Measurements from ENCODE around the gene ALX4.
A peak's percentile ranks its signal among the peaks of the same experiment; 100 is the strongest.

ALX4 gene

DNA sequence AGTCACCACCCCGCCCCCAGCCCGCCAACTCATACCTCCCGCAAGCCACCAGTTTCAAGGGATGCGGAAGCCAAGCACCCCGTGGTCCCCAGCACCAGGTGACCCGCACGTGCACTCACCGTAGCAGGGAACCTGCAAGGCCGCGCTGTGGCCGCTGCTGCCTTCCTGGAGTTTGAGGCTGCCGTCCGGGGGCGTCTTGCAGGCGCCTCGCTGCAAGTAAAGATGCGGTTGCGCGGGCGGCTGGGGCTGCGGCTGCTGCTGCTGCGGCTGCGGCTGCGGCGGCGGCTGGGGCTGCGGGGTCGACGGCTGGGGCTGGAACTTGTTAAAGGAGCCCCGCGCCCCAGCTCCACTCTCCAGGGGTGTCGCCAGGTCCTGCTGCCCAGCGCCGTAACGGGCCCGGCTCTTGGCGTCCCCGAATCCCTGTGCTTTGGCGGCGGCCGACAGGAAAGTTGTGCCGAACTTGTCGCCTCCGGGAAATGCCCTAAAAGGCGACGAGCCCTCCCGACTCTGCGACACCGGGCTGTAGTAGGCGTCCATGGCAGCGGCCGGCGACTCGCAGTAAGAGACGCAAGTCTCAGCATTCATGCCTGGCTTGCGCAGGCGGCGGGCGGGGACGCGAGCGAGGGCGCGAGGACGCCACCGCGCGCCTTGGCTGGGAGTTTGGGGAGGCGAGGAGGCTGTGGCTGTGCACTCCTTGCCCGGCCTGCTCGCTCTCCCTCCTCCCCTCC is at the start of gene ALX4:
TSS of gene ALX4 (minus strand) at position 662 of the 728 bp plus-strand sequence. CDS start at position 585, 77 bp downstream.
- peak; percentile 74 for DNase-seq (ENCODE audit: low read depth, low spot score)
- Histone ChIP-seq H3K36me3 (ENCODE audit: insufficient read depth, insufficient read length, low read length) (no peaks in the 10 kb centered on the region), H3K9me3 (ENCODE audit: insufficient read depth, low read length) (no peaks in the 10 kb centered on the region), H3K4me3 (ENCODE audit: insufficient read length, low read depth) (peak within 1 kb of the TSS; percentile 47), H3K4me1 (ENCODE audit: insufficient read depth, insufficient read length) (peaks cover 11% of the 10 kb centered on the region), H3K27me3 (ENCODE audit: insufficient read depth, insufficient read length) (peaks cover 99% of the 10 kb centered on the region), H3K9ac (ENCODE audit: insufficient read length, low read depth) (peak within 1 kb of the TSS; percentile 59)
- peak; percentile 87 for TF ChIP-seq SUZ12 (IDR thresholded peaks at IDR 0.05; ENCODE audit: extremely low read depth, insufficient read depth, insufficient read length)
- no peak for TF ChIP-seq ZNF274 (IDR thresholded peaks at IDR 0.05; ENCODE audit: low read depth, low read length)

DNA sequence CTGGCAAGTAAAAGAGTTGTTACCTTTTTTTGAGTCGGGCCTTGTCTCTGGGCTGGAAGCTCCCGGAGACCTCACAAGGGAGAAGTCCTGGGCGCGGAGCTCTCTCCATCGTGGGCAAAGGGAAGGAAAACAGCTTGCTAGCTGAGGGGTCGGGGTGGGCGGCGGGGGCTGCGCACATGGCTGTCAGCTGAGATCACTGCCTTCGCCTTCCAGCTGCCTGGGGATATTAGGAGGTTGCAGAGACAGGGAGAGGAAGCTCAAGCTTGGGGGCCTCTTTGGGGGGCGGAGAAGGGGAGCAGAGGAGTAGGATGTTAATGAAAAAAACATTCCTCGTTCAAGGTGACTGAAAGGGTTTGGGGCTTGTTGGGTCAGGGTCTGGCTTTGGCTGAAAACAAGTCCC is 49.2 kb upstream of the ALX4 start:
- Histone ChIP-seq H3K9ac (ENCODE audit: insufficient read length, low read depth) (no peak overlapping the region), H3K9me3 (ENCODE audit: insufficient read depth, low read length) (peaks cover 9% of the 10 kb centered on the region; the same call in 1 of the 2 replicates), H3K4me1 (ENCODE audit: insufficient read depth, insufficient read length) (peaks cover 5% of the 10 kb centered on the region), H3K27me3 (ENCODE audit: insufficient read depth, insufficient read length) (peaks cover 8% of the 10 kb centered on the region), H3K4me3 (ENCODE audit: insufficient read length, low read depth) (no peak overlapping the region), H3K36me3 (ENCODE audit: insufficient read depth, insufficient read length, low read length) (no peaks in the 10 kb centered on the region)
- DNase-seq (ENCODE audit: low read depth, low spot score) = no peak
- TF ChIP-seq ZNF274 (IDR thresholded peaks at IDR 0.05; ENCODE audit: low read depth, low read length) = no peak
- TF ChIP-seq SUZ12 (IDR thresholded peaks at IDR 0.05; ENCODE audit: extremely low read depth, insufficient read depth, insufficient read length) = no peak
- TF ChIP-seq YY1 (IDR thresholded peaks at IDR 0.05; ENCODE audit: insufficient read depth, insufficient read length) = no peak

- H3K4me1 ChIP-seq (ENCODE audit: insufficient read depth, insufficient read length) = peaks cover 5% of the 10 kb centered on the region
- no peak for TF ChIP-seq YY1 (IDR thresholded peaks at IDR 0.05; ENCODE audit: insufficient read depth, insufficient read length)
- no peak for TF ChIP-seq ZNF274 (IDR thresholded peaks at IDR 0.05; ENCODE audit: low read depth, low read length)
- no peak for TF ChIP-seq SUZ12 (IDR thresholded peaks at IDR 0.05; ENCODE audit: extremely low read depth, insufficient read depth, insufficient read length)
These were observed 48.8 kb upstream of the ALX4 start for GRCh38 chr11:44358713-44359112.

DNA sequence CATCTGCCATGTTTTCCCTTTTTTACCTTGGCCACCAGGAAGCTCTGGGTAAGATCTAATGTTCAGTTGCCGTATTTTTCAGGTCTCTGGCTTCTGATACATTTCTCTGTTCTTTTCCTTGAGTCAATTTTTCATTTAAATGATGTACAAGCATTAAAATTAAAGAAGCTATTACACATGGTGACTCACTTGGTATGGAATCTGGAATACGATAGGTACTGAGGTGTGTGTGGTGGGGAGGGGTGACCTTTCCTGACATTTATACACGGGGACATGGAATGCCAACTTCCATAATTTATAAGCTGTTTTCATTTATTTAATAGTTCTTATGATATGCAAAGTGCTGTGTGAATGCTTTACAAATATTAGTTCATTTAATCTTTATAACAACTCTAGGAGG is 47.8 kb upstream of the ALX4 start:
- Histone ChIP-seq H3K9me3 (ENCODE audit: insufficient read depth, low read length) (no peaks in the 10 kb centered on the region), H3K4me3 (ENCODE audit: insufficient read length, low read depth) (no peak overlapping the region), H3K36me3 (ENCODE audit: insufficient read depth, insufficient read length, low read length) (no peaks in the 10 kb centered on the region), H3K27me3 (ENCODE audit: insufficient read depth, insufficient read length) (peaks cover 8% of the 10 kb centered on the region), H3K4me1 (ENCODE audit: insufficient read depth, insufficient read length) (peaks cover 5% of the 10 kb centered on the region), H3K9ac (ENCODE audit: insufficient read length, low read depth) (no peak overlapping the region)
- DNase-seq (ENCODE audit: low read depth, low spot score) = no peak
- TF ChIP-seq SUZ12 (IDR thresholded peaks at IDR 0.05; ENCODE audit: extremely low read depth, insufficient read depth, insufficient read length) = no peak
- no peak for TF ChIP-seq YY1 (IDR thresholded peaks at IDR 0.05; ENCODE audit: insufficient read depth, insufficient read length)

More at GRCh38 chr11:44358713-44359112, 48.8 kb upstream of the ALX4 start:
- Histone ChIP-seq H3K9ac (ENCODE audit: insufficient read length, low read depth) (no peak overlapping the region), H3K27me3 (ENCODE audit: insufficient read depth, insufficient read length) (peaks cover 8% of the 10 kb centered on the region), H3K36me3 (ENCODE audit: insufficient read depth, insufficient read length, low read length) (no peaks in the 10 kb centered on the region), H3K4me3 (ENCODE audit: insufficient read length, low read depth) (no peak overlapping the region), H3K9me3 (ENCODE audit: insufficient read depth, low read length) (peaks cover 4% of the 10 kb centered on the region; the same call in 1 of the 2 replicates)
- DNase-seq (ENCODE audit: low read depth, low spot score) = no peak

- no peaks in the 10 kb centered on the region for H3K36me3 ChIP-seq (ENCODE audit: insufficient read depth, insufficient read length, low read length)
These were observed 46.4 kb upstream of the ALX4 start for GRCh38 chr11:44356351-44356750.

GRCh38 chr11:44351898-44352498 is 42.1 kb upstream of the ALX4 start:
- no peak for DNase-seq (ENCODE audit: low read depth, low spot score)
- Histone ChIP-seq H3K9me3 (ENCODE audit: insufficient read depth, low read length) (peaks cover 8% of the 10 kb centered on the region; the same call in 1 of the 2 replicates), H3K36me3 (ENCODE audit: insufficient read depth, insufficient read length, low read length) (no peaks in the 10 kb centered on the region), H3K4me3 (ENCODE audit: insufficient read length, low read depth) (no peak overlapping the region), H3K27me3 (ENCODE audit: insufficient read depth, insufficient read length) (peaks cover 2% of the 10 kb centered on the region), H3K4me1 (ENCODE audit: insufficient read depth, insufficient read length) (peaks cover 2% of the 10 kb centered on the region), H3K9ac (ENCODE audit: insufficient read length, low read depth) (no peak overlapping the region)
- no peak for TF ChIP-seq SUZ12 (IDR thresholded peaks at IDR 0.05; ENCODE audit: extremely low read depth, insufficient read depth, insufficient read length)
- TF ChIP-seq ZNF274 (IDR thresholded peaks at IDR 0.05; ENCODE audit: low read depth, low read length) = no peak
- TF ChIP-seq YY1 (IDR thresholded peaks at IDR 0.05; ENCODE audit: insufficient read depth, insufficient read length) = no peak

More at GRCh38 chr11:44356351-44356750, 46.4 kb upstream of the ALX4 start:
- TF ChIP-seq SUZ12 (IDR thresholded peaks at IDR 0.05; ENCODE audit: extremely low read depth, insufficient read depth, insufficient read length) = no peak
- no peak for TF ChIP-seq YY1 (IDR thresholded peaks at IDR 0.05; ENCODE audit: insufficient read depth, insufficient read length)
- no peak for TF ChIP-seq ZNF274 (IDR thresholded peaks at IDR 0.05; ENCODE audit: low read depth, low read length)
- no peak overlapping the region for H3K9ac ChIP-seq (ENCODE audit: insufficient read length, low read depth)
- H3K4me1 ChIP-seq (ENCODE audit: insufficient read depth, insufficient read length) = peaks cover 5% of the 10 kb centered on the region
- no peak for DNase-seq (ENCODE audit: low read depth, low spot score)
- H3K9me3 ChIP-seq (ENCODE audit: insufficient read depth, low read length) = no peaks in the 10 kb centered on the region
- H3K27me3 ChIP-seq (ENCODE audit: insufficient read depth, insufficient read length) = peaks cover 8% of the 10 kb centered on the region
- H3K4me3 ChIP-seq (ENCODE audit: insufficient read length, low read depth) = no peak overlapping the region

GRCh38 chr11:44351006-44351660 is 41.2 kb upstream of the ALX4 start:
- DNase-seq (ENCODE audit: low read depth, low spot score) = no peak
- peaks cover 2% of the 10 kb centered on the region for H3K27me3 ChIP-seq (ENCODE audit: insufficient read depth, insufficient read length)
- no peaks in the 10 kb centered on the region for H3K36me3 ChIP-seq (ENCODE audit: insufficient read depth, insufficient read length, low read length)
- TF ChIP-seq YY1 (IDR thresholded peaks at IDR 0.05; ENCODE audit: insufficient read depth, insufficient read length) (no peak), ZNF274 (IDR thresholded peaks at IDR 0.05; ENCODE audit: low read depth, low read length) (no peak), SUZ12 (IDR thresholded peaks at IDR 0.05; ENCODE audit: extremely low read depth, insufficient read depth, insufficient read length) (no peak)
- H3K4me3 ChIP-seq (ENCODE audit: insufficient read length, low read depth) = no peak overlapping the region
- no peak overlapping the region for H3K9ac ChIP-seq (ENCODE audit: insufficient read length, low read depth)
- no peaks in the 10 kb centered on the region for H3K4me1 ChIP-seq (ENCODE audit: insufficient read depth, insufficient read length)
- H3K9me3 ChIP-seq (ENCODE audit: insufficient read depth, low read length) = peaks cover 8% of the 10 kb centered on the region; the same call in 1 of the 2 replicates

Measured in NT2/D1 (cell line).